LNCaP clone FGC (cell line): ENCODE measurements around the gene ATE1.

Source experiments
- DNase-seq: peaks from one replicate; pipeline ENCODE4 v3.0.0-alpha.2; 2011; ENCODE audit warnings: low read depth
- H3K4me3 ChIP-seq: 2 replicates; pipeline ENCODE4 v1.5.1; 2011; ENCODE audit warnings: mild to moderate bottlenecking, low read depth, low read length, control low read depth
- CTCF ChIP-seq: IDR thresholded peaks from 2 replicates; pipeline ENCODE4 v1.5.1; 2012; ENCODE audit warnings: mild to moderate bottlenecking; ENCODE audit not compliant: control insufficient read depth, insufficient read depth; ENCODE audit errors: extremely low read depth

Gene ATE1

GRCh38 chr10:121854809-121855445 is 72.9 kb downstream of the ATE1 start:
- no peak overlapping the region for H3K4me3 ChIP-seq
- TF ChIP-seq CTCF, result no peak
- no peak for DNase-seq

GRCh38 chr10:121853950-121854349 is 73.9 kb downstream of the ATE1 start:
- H3K4me3 ChIP-seq, result no peak overlapping the region
- DNase-seq, result no peak
- TF ChIP-seq CTCF, result no peak

GRCh38 chr10:121851786-121852185 is 76.0 kb downstream of the ATE1 start:
- H3K4me3 ChIP-seq, result no peak overlapping the region
- no peak for TF ChIP-seq CTCF
- DNase-seq, result no peak

- H3K4me3 ChIP-seq, result no peak overlapping the region
- no peak for DNase-seq
- TF ChIP-seq CTCF, result no peak
Measured at GRCh38 chr10:121848082-121848481, 79.7 kb downstream of the ATE1 start.

GRCh38 chr10:121846555-121846954 is 81.3 kb downstream of the ATE1 start:
- no peak for DNase-seq
- TF ChIP-seq CTCF, result no peak
- no peak overlapping the region for H3K4me3 ChIP-seq

GRCh38 chr10:121845044-121845784 is 82.6 kb downstream of the ATE1 start:
- no peak overlapping the region for H3K4me3 ChIP-seq
- TF ChIP-seq CTCF, result no peak
- DNase-seq, result no peak

- H3K4me3 ChIP-seq, result no peak overlapping the region
- no peak for TF ChIP-seq CTCF
Measured at GRCh38 chr10:121844537-121844936, 83.3 kb downstream of the ATE1 start.

More at GRCh38 chr10:121844537-121844936, 83.3 kb downstream of the ATE1 start:
- DNase-seq, result no peak
